ENCODE results near the gene PDE6H.

PDE6H gene

DNA sequence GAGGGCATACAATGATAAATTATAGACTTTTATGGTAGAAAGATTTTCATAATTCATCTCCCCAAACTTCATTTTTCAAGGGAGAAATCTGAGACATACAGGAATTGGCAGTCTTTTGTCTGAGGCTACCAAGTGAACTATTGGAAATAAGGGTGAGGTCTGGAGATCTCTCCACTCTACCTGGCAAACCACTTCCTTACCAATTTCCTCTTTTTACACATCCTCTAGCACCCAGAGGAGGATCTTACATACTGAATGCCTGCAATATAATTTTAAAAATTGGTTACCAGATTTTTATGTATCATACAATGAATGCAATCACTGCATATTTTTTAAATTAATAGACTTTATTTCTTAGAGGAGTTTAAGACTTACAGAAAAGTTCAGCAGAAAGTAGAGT, 6.6 kb downstream of the PDE6H start:
- no peak for DNase-seq (ENCODE audit: low read depth)
- H3K4me3 ChIP-seq (ENCODE audit: low read depth, low read length): no peak overlapping the region
- TF ChIP-seq, protein P1, sequence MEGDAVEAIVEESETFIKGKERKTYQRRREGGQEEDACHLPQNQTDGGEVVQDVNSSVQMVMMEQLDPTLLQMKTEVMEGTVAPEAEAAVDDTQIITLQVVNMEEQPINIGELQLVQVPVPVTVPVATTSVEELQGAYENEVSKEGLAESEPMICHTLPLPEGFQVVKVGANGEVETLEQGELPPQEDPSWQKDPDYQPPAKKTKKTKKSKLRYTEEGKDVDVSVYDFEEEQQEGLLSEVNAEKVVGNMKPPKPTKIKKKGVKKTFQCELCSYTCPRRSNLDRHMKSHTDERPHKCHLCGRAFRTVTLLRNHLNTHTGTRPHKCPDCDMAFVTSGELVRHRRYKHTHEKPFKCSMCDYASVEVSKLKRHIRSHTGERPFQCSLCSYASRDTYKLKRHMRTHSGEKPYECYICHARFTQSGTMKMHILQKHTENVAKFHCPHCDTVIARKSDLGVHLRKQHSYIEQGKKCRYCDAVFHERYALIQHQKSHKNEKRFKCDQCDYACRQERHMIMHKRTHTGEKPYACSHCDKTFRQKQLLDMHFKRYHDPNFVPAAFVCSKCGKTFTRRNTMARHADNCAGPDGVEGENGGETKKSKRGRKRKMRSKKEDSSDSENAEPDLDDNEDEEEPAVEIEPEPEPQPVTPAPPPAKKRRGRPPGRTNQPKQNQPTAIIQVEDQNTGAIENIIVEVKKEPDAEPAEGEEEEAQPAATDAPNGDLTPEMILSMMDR (IDR thresholded peaks at IDR 0.05; ENCODE audit: insufficient read depth, low read depth, low read length, missing control alignments): no peak

DNA sequence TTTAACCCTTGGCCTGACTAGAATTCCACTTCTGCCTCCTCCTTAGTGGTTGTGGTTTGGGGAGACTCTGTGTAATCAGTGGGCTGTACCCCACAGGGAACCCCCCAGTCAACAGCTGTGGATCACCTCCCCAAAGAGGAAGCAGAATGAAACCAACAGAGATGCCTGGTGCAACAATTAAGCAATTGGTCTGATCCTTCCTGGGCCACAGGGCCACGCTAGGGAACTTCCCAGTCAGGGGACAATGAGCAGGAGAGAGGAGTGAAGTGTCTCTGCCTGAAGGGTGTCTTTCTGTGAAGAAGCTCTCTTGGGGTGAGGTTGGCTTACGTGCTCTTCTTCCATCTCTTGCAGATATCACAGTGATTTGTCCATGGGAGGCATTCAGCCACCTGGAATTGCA, 8.2 kb downstream of the PDE6H start:
- H3K4me3 ChIP-seq (ENCODE audit: low read depth, low read length): no peak overlapping the region
- DNase-seq (ENCODE audit: low read depth): no peak
- TF ChIP-seq, protein P1 (IDR thresholded peaks at IDR 0.05; ENCODE audit: insufficient read depth, low read depth, low read length, missing control alignments): no peak

DNA sequence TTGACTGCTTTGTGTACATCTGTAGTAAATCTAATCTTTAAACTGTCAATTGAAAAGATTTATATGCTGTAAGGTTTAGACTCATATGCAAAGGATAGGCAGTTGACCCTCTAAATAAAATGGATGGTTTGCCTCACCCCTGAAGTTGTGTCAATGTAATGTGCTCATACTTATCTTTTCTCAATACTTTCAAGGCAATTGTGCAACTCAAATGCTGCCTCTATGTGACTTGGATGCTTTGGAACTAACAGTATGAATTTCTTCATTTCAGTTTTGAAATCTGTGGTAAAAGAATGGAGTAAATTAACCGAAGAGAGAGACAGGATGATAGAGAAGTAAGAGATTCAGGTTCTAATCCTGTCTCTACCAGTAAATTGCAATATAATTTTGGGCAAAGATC, 9.7 kb downstream of the PDE6H start:
- TF ChIP-seq, protein P1 (IDR thresholded peaks at IDR 0.05; ENCODE audit: insufficient read depth, low read depth, low read length, missing control alignments): no peak
- no peak overlapping the region for H3K4me3 ChIP-seq (ENCODE audit: low read depth, low read length)
- DNase-seq (ENCODE audit: low read depth): no peak

DNA sequence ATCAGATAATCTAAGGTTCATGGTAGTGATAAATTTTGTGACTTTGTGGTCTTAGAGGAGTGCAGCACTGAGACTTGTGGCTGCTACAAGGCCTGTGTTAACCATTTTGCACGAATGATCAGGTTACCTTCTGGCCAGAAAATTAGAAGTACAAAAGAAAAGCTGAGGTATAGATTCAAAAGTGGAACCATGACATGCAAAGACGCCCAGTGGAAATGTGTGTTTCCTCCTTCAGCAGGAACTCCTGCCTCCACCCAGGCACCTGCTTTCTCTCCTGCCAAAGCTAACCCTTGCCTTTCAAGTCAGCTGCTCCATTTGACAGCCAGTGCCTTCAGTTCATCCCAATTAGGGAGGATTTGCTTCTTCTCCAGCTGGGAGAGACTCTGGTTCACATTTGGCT, 10.1 kb downstream of the PDE6H start:
- TF ChIP-seq, protein P1 (IDR thresholded peaks at IDR 0.05; ENCODE audit: insufficient read depth, low read depth, low read length, missing control alignments): no peak
- H3K4me3 ChIP-seq (ENCODE audit: low read depth, low read length): no peak overlapping the region
- no peak for DNase-seq (ENCODE audit: low read depth)

DNA sequence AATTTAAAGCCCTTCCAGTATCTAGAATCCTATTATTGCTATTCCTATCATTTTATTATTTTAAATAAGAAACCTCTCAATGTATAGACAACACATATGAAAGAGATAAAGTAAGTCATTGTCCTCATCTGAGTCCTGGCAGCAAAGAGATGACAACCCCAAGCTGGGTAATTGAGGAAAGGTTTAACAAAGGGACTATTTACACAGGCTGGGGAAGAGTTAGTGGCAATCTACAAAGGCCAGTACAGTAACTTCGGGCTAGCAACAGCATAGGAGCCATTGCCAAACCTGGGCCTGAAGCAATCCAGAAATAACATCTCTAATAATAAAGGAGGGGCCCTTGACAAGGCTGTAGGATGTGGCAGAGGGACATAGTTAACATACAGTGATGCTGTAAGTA, 11.2 kb downstream of the PDE6H start:
- no peak for DNase-seq (ENCODE audit: low read depth)
- H3K4me3 ChIP-seq (ENCODE audit: low read depth, low read length): no peak overlapping the region
- TF ChIP-seq, protein P1 (IDR thresholded peaks at IDR 0.05; ENCODE audit: insufficient read depth, low read depth, low read length, missing control alignments): no peak

DNA sequence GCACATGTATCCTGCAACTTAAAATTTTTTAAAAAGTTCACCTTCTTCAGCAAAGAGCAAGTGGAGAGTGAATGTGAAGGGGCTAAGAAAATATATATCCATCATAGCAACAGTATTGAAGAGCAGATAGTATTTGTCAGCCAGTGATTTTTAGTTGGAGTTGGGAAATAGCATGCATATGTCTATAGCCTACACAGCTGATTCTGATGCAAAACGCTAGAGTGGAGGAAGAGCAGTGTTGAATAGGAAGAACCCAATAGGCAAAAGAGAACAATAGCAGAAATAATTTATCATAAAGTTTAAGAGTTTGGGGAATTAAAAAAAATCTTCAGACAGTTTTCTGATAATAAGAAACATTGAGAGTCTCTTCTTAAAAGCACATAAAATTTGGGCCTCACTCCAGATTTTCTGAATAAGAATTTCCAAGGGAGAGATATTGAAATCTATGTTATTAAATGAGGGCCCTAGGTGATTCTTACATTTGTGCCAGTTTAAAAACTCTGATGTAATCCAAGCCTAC, 12.0 kb downstream of the PDE6H start:
- DNase-seq (ENCODE audit: low read depth): no peak
- H3K4me3 ChIP-seq (ENCODE audit: low read depth, low read length): no peak overlapping the region
- TF ChIP-seq, protein P1 (IDR thresholded peaks at IDR 0.05; ENCODE audit: insufficient read depth, low read depth, low read length, missing control alignments): no peak

DNA sequence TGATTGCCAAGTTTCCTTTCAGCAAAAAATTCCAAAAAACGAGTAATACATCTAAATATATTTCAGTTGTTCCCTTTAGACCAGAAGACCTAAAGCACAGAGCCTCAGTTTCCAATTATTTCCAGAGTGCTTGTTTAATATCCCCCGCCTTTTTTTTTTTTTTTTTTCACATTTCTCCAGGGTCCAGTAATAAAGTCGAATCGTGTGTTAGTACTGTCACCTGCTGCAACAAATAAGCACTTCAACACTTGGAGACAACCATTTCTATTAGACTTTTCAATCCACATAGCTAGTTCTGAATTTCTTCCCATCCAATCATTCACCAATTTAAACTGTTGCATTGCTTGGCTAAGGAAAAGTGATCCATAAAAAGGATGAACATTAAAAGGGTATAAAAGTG, 13.6 kb downstream of the PDE6H start:
- no peak overlapping the region for H3K4me3 ChIP-seq (ENCODE audit: low read depth, low read length)
- TF ChIP-seq, protein P1 (IDR thresholded peaks at IDR 0.05; ENCODE audit: insufficient read depth, low read depth, low read length, missing control alignments): peak; percentile 7
- DNase-seq (ENCODE audit: low read depth): no peak
